DMS79 treated with DMSO at 0.1 percent for 48 hours (cell line): Measurements from ENCODE around the gene TM6SF1.
A peak's percentile ranks its signal among the peaks of the same experiment; 100 is the strongest.
"Not testable (repeated sequence)": the region's sequence is repeated elsewhere in the genome, so short reads cannot be mapped to it uniquely, and the experiment has no call there.

Experiments
- DNase-seq: peaks from one replicate; lab custom pipeline; 2025; lab: John Stamatoyannopoulos, UW

TM6SF1 gene

DNA sequence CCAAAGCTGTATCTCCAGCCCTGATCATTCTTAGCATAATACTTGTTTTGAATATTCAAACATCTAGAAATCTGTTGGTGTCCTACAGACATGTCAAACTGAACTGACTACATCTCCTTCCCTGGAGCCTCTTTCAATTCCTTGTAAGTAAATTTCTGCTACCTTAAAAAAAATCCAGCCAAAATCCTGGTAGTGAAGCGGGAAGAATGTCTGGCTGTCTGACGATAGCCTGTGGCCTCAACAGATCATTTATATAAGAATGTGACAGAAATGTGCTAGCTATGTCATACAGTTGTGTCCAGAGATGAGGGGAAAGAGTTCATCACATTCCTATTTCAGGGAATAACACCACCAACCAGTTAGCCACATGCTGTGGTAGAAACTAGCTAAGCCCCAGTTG lies 18.6 kb upstream of the TM6SF1 start:
- DNase-seq, result no peak

DNA sequence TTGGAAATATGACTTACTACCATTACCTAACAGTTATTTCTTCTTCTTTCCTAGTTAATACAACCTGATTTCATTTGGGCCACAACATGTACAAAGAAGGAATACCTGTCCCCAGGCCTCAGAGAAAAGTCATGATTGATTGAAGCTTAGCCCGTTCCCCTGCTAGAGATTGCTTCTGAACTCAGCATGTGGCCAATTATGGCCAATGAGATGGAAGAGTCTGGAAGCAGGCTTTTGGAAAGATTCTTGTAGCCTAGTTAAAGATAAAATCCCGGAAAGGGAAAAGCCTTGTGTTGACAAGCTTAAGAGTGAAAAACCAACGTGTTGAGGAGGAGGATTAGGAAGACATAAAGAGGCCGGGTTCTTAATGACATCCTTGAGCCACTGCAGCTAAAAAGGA lies 17.0 kb upstream of the TM6SF1 start:
- no peak for DNase-seq

DNA sequence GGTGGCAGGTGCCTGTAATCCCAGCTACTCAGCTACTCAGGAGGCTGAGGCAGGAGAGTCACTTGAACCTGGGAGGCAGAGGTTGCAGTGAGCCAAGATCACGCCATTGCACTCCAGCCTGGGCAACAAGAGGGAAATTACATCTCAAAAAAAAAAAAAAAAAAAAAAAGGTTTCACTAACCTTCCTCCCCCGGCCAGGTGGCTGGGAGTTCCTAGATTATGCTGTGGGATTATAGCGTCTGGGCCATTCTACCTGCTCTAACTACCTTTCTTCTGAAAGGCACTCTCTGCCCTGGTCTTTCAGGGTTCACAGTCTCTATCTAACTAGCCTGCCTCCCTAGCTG lies 15.5 kb upstream of the TM6SF1 start:
- DNase-seq, result not testable (repeated sequence)

- DNase-seq, result no peak
Measured at GRCh38 chr15:83092309-83092976, 15.0 kb upstream of the TM6SF1 start.

DNA sequence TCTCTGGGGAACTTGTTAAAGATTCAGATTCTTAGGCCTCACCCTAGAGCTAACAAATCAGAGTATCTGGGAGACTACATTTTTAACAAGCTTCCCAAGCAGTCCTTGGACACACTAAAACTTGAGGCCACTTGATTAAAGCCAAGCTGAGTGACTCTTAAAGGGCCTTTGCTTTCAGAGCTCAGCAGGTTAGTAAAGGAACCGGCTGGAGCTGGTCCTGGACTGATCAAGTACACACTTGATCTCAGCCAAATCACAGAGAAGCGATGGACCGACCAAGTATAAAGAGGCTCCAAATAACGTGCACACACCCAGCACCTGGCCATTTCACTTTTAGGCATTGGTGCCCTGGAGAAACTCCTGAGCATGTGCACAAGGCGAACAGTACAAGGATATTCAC lies 12.9 kb upstream of the TM6SF1 start:
- DNase-seq, result peak; percentile 48

- DNase-seq, result no peak
Measured at GRCh38 chr15:83098079-83098478, 9.4 kb upstream of the TM6SF1 start.

- DNase-seq, result no peak
Measured at GRCh38 chr15:83099290-83099689, 8.2 kb upstream of the TM6SF1 start.

- no peak for DNase-seq
Measured at GRCh38 chr15:83100097-83100646, 7.3 kb upstream of the TM6SF1 start.

- DNase-seq, result no peak
Measured at GRCh38 chr15:83102346-83102745, 5.1 kb upstream of the TM6SF1 start.

DNA sequence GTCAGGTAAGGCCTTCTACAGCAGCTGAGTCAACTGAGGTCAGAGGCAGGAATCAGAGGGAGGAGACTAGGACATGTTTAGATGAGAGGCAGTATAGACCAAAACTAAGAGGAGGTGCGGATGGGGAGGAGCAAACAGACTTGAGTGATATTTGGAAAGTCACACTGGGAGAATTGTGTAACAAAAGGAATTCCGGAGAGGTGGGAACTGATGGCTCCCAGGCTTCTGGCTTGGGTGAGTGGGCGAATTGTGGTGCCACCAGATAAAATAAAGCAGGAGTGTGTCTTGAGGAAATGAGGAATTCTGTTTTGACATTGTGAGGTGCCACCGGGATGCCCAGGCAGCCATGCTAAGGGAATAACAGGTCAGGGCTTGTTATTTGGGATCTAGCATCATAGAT lies 3.3 kb upstream of the TM6SF1 start:
- DNase-seq, result no peak

DNA sequence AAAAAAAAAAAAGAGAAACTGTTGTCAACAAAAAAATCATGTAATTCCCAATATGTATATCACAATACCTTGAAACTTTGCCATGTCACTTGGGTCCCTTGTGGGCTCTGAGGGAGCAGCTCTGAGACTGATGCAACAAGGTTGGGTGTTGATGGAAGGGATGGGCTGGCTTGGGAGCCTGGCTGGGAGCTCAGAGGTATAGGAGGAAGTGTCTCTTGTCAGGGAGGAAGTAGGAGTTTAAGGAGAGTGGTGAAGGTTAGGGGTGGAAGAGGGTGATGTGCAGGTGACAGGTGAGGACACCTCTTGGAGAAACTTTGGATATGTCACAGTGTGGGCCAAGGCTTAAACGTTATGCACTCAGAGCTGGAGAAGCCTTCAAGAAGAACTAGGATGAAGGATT lies 2.0 kb upstream of the TM6SF1 start:
- DNase-seq, result no peak

GRCh38 chr15:83107841-83108181 lies 366 bp downstream of the TM6SF1 start:
- DNase-seq, result no peak

DNA sequence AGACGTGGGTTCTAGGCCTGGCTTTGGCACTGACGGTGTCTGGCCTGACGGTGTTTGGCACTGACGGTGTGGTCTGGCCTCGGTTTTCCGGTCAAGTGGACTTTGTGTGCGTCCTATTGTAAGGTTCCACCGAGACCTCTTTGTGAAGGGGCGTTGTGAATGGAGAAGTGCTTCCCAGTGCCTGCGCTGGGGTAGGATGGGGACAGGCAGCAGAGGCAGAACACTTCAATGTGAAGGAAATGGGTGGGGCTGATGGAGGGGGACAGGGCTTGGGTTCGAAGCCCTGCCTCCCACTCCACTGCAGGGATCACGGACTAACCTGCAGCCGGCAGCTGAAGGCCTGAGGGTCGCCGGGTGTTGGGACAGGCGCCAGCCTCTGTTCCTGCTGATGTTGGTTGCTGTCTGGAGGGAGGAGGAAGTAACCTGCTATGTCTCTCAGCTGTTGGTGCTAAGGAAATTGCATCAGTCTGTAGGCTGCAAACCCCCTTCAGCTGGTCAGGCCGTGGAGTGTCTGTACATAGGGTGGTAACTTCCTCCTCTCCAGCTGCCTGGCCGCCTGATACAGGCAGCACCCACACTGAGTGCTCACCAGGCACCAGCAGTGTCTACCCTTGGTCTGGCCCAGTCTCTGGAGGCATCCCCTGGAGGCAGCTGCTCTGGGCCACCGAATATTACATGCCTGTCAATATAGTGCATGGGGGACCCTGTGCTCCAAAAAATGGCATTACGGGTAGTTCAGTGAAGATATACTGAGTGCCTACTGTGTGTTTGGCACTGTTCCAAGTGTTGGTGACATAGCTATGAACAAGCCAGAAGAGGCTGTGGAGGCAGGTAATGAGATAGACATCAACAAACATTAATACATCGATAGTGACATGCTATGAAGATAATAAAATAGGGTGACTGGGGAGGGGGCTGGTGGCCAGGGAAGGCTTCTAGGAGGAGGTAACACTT lies 1.1 kb downstream of the TM6SF1 start:
- peak; percentile 23 for DNase-seq

DNA sequence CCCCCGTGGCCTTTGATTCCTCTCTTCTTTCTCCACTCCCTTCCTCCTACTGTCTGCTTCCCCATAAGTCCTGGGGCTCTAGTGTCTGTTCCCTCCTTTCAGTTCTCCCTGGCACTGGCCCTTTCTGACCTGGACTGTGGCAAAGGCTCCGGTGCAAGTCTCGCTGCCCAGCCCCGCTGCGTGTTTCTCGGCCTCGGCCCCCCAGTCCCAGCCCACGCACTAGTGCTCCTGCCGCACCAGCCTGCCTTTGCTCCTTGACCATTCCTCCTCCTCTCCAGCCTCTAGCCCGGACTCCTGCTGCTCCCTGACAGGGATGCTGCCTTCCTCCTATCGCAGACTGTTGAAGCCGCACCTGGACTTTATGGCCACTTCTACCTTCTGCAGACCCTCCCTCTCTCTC lies 2.1 kb downstream of the TM6SF1 start:
- no peak for DNase-seq

- peak; percentile 27 for DNase-seq
Measured at GRCh38 chr15:83110381-83110780, 2.9 kb downstream of the TM6SF1 start.

DNA sequence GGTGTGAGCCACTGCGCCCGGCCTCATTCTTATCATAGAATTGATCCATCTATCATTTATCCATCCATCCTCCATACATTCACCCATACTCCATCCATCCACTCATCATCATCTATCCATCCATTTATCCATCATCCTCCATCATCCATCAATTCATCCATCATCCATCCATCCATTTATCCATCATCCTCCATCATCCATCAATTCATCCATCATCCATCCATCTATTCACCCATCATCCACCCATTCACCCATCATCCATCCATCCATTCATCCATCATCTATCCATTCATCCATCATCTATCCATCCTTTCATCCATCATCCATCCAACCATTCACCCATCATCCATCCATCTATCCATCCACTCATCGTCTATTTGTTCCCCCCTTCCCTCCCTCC lies 3.7 kb downstream of the TM6SF1 start:
- no peak for DNase-seq

- no peak for DNase-seq
Measured at GRCh38 chr15:83112233-83112955, 4.9 kb downstream of the TM6SF1 start.

DNA sequence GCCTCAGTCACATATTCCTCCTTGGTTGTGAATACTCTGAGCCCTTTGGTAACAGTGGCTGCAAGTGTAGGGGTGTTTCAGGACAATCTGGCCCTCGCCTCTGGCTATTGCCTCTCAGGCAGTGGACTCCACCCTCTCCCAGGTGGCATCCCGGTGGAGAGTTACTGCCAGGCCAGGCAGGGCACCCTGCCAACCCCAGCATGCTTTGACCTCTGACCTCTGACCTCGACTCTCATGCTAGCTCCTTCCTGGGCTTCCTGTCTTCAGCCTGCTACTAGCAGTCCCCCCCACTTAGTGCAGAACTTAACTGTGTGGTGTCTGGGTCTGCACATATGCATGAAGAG lies 5.5 kb downstream of the TM6SF1 start:
- DNase-seq, result no peak

DNA sequence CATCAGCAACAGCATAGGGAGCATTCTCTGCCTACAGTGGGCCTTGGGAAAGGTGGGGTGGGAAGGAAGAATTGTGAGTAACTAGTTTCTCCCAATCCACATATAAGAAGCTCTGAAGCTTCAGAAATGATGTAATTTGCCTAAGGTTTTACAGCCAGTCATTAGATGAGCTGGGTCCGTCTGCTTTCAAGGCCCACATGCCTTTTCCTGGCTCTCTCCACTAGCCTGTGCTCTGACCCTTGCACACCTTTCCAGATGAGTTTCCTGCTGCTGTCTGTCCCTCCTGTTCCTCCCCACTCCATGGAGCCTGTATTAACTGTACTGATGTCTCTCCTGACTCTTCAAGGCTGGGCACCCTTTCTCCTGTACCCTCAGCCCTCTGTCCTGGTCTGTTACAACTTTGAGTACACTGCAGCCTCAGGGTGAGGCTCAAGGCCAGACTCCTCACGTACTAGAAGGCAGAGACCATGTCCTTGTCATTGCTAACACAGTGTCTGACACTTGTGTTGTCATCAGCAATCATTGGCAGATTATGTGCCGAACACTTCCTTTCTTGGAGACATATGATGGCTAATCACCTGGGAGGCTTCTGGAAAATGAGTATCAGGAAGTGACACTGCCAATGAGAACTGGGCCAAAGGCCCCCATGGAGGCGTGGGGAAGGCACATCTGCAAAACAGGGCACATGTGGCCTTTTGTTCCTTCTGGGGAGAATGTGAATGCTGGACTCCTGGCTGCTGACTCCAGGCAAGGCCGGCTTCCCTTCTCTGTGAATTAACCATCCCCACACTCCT lies 6.6 kb downstream of the TM6SF1 start:
- no peak for DNase-seq

- DNase-seq, result no peak
Measured at GRCh38 chr15:83114856-83115255, 7.4 kb downstream of the TM6SF1 start.

DNA sequence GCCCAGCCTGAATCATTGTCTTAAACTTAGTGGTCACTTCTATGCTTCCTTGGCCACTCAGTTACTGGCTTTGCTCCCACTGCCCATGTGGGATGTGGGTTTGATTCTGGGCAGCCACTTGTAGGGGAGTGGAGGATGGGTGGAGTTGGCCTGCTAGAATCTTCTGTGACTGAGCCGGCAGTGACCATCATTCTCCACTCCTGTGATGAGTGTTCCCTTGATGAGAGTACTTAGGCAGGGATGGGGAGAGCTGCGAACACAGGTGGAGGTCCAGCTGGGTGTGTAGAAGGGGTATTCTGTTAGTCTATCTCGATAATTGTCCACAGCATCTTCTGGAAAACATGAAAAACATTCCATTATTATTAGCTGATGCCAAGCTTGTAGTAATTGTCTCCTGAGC lies 8.0 kb downstream of the TM6SF1 start:
- no peak for DNase-seq
